ENCODE data around the gene GTF3C2.
"Not testable (repeated sequence)": the region's sequence is repeated elsewhere in the genome, so short reads cannot be mapped to it uniquely, and the experiment has no call there.

Gene GTF3C2

GRCh38 chr2:27304488-27305240 is 51.9 kb downstream of the GTF3C2 start:
- TF ChIP-seq CTCF (IDR thresholded peaks at IDR 0.05; ENCODE audit: insufficient read depth, low read depth, low read length, missing control alignments), result no peak
- no peak for DNase-seq (ENCODE audit: low read depth)
- no peak overlapping the region for H3K4me3 ChIP-seq (ENCODE audit: low read depth, low read length)

DNA sequence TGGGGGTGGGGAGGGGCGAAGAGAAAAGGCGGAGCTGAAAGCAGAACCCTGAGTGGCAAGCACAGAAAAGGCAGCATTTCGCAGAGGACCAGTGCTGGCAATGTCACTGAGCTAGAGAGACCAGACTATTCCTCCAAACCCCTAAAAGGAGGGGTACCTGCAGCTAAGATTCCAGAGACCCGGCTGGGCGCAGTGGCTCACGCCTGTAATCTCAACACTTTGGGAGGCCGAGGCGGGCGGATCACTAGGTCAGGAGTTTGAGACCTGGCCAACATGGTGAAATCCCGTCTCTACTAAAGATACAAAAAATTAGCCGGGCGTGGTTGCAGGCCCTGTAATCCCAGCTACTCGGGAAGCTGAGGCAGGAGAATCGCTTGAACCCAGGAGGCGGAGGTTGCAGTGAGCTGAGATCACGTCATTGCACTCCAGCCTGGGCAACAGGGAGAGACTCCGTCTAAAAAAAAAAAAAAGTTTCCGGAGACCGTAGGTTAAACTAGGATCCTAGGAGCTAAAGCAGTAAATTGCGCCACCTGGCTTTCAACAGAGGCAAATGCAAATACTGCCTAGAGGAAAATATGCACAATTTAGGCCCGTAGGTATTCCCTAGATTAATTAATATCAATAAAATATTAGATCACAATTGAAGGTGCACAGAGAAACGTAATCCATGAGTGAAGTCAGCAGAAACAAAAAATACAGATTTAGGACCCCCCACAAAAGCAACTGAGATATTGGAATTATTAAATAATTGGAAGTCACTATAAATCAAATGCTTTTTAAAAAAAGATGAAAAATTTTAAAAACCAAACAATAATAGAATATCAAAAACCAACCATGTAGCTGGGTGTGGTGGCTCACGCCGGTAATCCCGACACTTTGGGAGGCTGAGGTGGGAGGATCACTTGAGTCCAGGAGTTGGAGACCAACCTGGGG is 53.2 kb downstream of the GTF3C2 start:
- no peak overlapping the region for H3K4me3 ChIP-seq (ENCODE audit: low read depth, low read length)
- DNase-seq (ENCODE audit: low read depth), result peak; percentile 67
- TF ChIP-seq CTCF (IDR thresholded peaks at IDR 0.05; ENCODE audit: insufficient read depth, low read depth, low read length, missing control alignments), result peak; percentile 78

DNA sequence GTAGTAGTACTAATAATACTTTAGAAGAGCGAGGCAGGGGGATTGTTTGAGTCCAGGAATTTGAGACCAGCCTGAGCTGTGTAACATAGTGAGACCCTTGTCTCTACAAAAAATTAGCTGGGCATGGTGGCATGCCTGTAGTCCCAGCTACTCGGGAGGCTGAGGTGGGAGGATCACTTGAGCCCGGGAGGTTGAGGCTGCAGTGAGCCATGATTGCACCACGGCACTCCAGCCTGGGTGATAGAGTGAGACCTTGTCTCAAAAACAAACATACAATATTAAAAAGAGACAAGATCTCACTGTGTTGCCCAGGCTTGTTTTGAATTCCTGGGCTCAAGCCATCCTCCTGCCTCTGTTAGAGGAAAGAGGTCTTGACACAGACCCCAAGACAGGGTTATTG is 56.0 kb downstream of the GTF3C2 start:
- H3K4me3 ChIP-seq (ENCODE audit: low read depth, low read length); DNase-seq (ENCODE audit: low read depth): not testable (repeated sequence)

DNA sequence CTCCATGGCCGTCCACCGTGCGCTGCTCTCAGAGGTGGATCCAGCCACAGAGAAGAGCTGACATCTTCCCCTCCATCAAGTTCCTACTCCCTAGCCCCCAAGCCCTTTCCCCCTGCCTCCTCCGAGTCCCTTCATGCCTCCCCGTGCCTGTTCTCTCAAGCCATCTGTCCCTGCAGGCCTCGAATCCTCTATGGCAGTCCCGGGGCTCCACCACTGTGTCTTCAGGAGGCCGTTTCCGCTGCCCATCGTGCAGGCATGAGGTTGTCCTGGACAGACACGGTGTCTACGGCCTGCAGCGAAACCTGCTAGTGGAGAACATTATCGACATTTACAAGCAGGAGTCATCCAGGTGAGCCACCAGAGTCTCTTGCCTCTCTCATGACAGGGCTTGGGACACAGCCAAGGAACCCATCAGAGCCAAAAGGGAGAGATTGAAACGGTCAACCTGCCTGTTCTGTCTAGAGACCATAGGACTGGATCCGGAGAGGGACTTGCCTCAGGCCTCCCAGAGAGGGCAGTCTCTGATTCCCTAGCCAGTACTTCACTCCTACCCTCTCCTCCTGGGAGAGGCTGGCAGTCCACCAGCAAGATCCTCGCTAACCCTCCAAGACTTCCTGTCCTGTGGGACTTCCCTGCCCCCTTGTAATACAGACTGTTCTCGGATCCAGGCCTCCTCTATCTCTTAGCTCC is 58.0 kb downstream of the GTF3C2 start:
- no peak for TF ChIP-seq CTCF (IDR thresholded peaks at IDR 0.05; ENCODE audit: insufficient read depth, low read depth, low read length, missing control alignments)
- H3K4me3 ChIP-seq (ENCODE audit: low read depth, low read length), result no peak overlapping the region
- DNase-seq (ENCODE audit: low read depth), result no peak

DNA sequence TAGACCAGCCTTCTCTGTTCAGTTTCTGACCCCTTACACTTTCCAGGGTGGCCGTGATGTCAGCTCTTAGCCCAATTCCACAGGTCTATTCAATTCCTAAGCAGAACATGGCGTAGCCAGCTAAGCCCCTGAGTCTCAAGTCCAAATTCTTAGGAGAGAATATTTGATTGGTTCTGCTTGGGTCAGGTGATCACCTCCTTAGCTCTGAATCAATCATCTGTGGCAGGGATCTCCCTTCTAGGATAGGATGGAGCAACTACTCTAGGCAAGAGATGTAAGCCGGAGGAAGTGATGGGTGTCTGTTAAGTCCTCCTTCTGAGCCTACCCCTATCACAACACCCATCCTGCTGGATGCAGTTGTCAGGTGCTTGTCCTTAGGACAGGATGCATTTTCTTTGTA is 59.4 kb downstream of the GTF3C2 start:
- H3K4me3 ChIP-seq (ENCODE audit: low read depth, low read length), result no peak overlapping the region
- no peak for DNase-seq (ENCODE audit: low read depth)
- no peak for TF ChIP-seq CTCF (IDR thresholded peaks at IDR 0.05; ENCODE audit: insufficient read depth, low read depth, low read length, missing control alignments)

DNA sequence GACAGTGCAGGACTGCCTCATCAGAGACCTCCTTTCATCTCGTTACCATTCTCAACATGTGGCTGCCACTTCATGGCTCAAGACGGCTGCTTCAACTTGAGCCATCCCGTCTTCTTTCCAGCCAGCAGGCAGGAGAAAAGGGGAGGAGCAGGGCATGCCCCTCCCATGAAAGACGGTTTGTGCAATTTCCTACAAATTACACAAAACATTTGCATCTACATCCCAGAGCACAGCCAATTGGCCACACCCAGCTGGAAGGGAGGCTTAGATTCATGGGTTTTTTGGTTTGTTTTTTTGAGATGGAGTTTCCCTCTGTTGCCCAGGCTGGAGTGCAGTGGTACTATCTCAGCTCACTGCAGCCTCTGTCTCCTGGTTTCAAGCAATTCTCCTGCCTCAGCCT is 60.1 kb downstream of the GTF3C2 start:
- no peak for DNase-seq (ENCODE audit: low read depth)
- no peak overlapping the region for H3K4me3 ChIP-seq (ENCODE audit: low read depth, low read length)
- no peak for TF ChIP-seq CTCF (IDR thresholded peaks at IDR 0.05; ENCODE audit: insufficient read depth, low read depth, low read length, missing control alignments)

DNA sequence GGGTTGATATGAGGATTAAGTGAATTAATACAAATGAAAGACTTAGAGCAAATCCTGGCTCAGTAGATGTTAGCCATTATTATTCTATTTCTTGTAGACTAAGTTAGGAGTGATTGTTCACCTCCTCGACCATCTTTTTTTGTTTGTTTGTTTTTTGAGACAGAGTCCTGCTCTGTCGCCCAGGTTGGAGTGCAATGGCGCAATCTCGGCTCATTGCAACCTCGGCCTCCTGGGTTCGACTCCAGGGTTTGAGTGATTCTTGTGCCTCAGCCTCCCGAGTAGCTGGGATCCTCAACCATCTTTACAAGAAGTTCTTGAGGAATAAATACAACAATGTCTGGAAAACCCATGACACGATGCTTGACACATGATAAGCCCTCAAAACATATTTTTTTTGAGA is 61.6 kb downstream of the GTF3C2 start:
- no peak for DNase-seq (ENCODE audit: low read depth)
- H3K4me3 ChIP-seq (ENCODE audit: low read depth, low read length), result no peak overlapping the region
- no peak for TF ChIP-seq CTCF (IDR thresholded peaks at IDR 0.05; ENCODE audit: insufficient read depth, low read depth, low read length, missing control alignments)
